GM12891 (cell line): ENCODE results near the gene ZDHHC22.

ENCODE experiments used
- POLR2A ChIP-seq: IDR thresholded peaks from 2 replicates; pipeline ENCODE4 v1.6.1; 2011; ENCODE audit warnings: low read depth, low read length, control low read depth
- POLR2AphosphoS5 ChIP-seq: IDR thresholded peaks from 2 replicates; pipeline ENCODE4 v1.6.1; 2011; ENCODE audit warnings: low read depth, low read length, control low read depth
- POU2F2 ChIP-seq: IDR thresholded peaks from 2 replicates; pipeline ENCODE4 v1.6.1; 2011; ENCODE audit warnings: low read depth, mild to moderate bottlenecking, control low read depth, low read length, moderate library complexity
- TAF1 ChIP-seq: IDR thresholded peaks from 2 replicates; pipeline ENCODE4 v1.6.1; 2011; ENCODE audit warnings: low read depth, low read length, control low read depth

DNA sequence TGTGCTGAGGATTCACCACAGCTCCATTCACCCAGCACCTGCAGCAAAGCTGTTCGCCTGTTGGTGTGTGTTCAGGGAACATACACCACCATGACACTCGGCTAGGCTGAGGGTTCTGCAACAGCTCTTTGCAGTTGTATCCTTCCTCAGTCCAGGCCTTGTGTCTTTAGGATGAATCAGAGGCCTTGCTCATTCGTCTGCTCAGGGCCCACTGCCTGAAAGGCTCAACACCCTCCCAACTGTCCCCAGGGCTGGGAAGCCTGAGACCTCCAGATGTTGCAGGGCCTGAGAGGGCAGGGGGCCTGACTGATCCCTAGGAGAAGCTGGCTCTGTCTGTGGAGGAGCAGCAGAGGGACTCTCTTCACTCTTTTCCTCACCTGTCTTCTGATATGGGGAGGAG lies 11.2 kb downstream of the ZDHHC22 start:
- TF ChIP-seq TAF1, result no peak
- TF ChIP-seq POLR2AphosphoS5, result no peak
- no peak for TF ChIP-seq POLR2A
- no peak for TF ChIP-seq POU2F2
